ENCODE data around the gene RBM20. TPM values are rescaled to one million over a fixed set of nuclear protein-coding genes. Genes with fewer than 3 reads are reported as not detected.

Gene RBM20
- total and polyA plus RNA-seq, 2 of the 4 experiments (the other 2 are of a cell fraction) = under 0.01 to 0.15 TPM

DNA sequence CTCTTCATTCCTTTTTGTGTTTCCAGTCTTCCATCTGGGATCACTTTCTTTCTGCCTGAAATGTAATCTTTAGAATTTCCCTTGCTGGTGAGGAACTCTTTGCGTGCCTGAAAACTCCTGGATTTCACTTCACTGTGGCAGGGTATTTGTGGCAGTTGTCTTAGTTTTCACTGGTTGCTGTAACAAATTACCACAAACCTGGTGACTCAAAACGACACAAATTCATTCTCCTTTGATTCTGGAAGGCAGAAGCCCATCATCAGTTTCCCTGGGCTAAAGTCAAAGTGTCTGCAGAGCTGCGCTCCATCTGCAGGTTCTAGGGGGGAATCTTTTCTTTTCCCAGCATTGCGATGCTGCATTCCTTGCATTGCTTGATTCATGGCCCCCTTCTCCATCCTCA lies 109.3 kb downstream of the RBM20 start:
- POLR2A ChIA-PET (ENCODE audit: unreplicated experiment) = no interaction called here
- Histone ChIP-seq H2BK5ac (ENCODE audit: low read depth, low read length, poor library complexity, severe bottlenecking) (no peak overlapping the region), H3K23ac (ENCODE audit: low read depth, low read length) (no peak overlapping the region), H3K79me1 (ENCODE audit: low read depth in 1 of 2, low read length in 2 of 2) (no peaks in the 10 kb centered on the region), H3K9me1 (ENCODE audit: insufficient read depth, low read length) (no peaks in the 10 kb centered on the region), H3K4ac (ENCODE audit: low read depth, low read length) (no peak overlapping the region), H3K4me1 (ENCODE audit: control insufficient read depth, insufficient read depth, low read length) (no peaks in the 10 kb centered on the region), H2BK20ac (ENCODE audit: low read depth, low read length) (no peak overlapping the region), H4K5ac (ENCODE audit: low read depth, low read length) (no peak overlapping the region), H3K27me3 (ENCODE audit: control insufficient read depth, insufficient read depth, low read length) (peaks cover 8% of the 10 kb centered on the region), H2AK5ac (ENCODE audit: low read depth, low read length) (no peak overlapping the region), H3K27ac (ENCODE audit: insufficient read depth, low read length) (no peak overlapping the region), H3K9me3 (ENCODE audit: control insufficient read depth, insufficient read depth, low read length) (peaks cover 5% of the 10 kb centered on the region; the same call in 1 of the 2 replicates), H3K4me2 (ENCODE audit: low read depth, low read length) (no peak overlapping the region), H3K14ac (replicated peaks; ENCODE audit: low read depth, low read length) (no peak overlapping the region), H4K20me1 (ENCODE audit: insufficient read depth, low read length) (no peaks in the 10 kb centered on the region), H2AFZ (replicated peaks; ENCODE audit: low read length, poor library complexity) (no peak overlapping the region), H4K91ac (ENCODE audit: insufficient read depth, low read depth, low read length) (no peak overlapping the region), H3K36me3 (ENCODE audit: control insufficient read depth, insufficient read depth, low read length) (no peaks in the 10 kb centered on the region), H2BK15ac (ENCODE audit: low read depth, low read length) (no peak overlapping the region), H3K56ac (ENCODE audit: extremely low read depth, insufficient read depth, low read length) (no peak overlapping the region), H3K18ac (ENCODE audit: low read depth, low read length) (no peak overlapping the region), H2BK120ac (ENCODE audit: low read depth, low read length) (no peak overlapping the region), H3K4me3 (ENCODE audit: insufficient read depth, low read depth, low read length) (no peak overlapping the region), H2AK9ac (replicated peaks; ENCODE audit: low read depth, low read length, poor library complexity) (no peak overlapping the region), H4K8ac (ENCODE audit: low read depth in 2 of 2, low read length in 2 of 2) (no peak overlapping the region), H3K9ac (ENCODE audit: low read depth, low read length) (no peak overlapping the region)
- DNase-seq = no peak
- ATAC-seq (ENCODE audit: low read depth) = no peak
- intact Hi-C loops (cut with micrococcal nuclease) = no loop called here
- 58% methylated on average over 2 of the region's 4 CpGs; no CpG with 5 or more reads in 1 of the 2 experiments for WGBS, 2 experiments (ENCODE audit: extremely low coverage in 2 of 2, insufficient read length in 1 of 2)
- CTCF ChIA-PET = no interaction called here
- TF ChIP-seq MAFK (IDR thresholded peaks at IDR 0.05; ENCODE audit: low read depth, low read length) (no peak), MXI1 (IDR thresholded peaks at IDR 0.05; ENCODE audit: borderline replicate concordance, low read depth, low read length) (no peak), RFX5 (IDR thresholded peaks at IDR 0.05; ENCODE audit: low read depth, low read length) (no peak), BHLHE40 (IDR thresholded peaks at IDR 0.05; ENCODE audit: low read depth, low read length) (no peak), FOS (IDR thresholded peaks at IDR 0.05; ENCODE audit: low read depth, low read length) (no peak), NFE2L2 (IDR thresholded peaks at IDR 0.05; ENCODE audit: low read depth, low read length) (no peak), CEBPB (IDR thresholded peaks at IDR 0.05; ENCODE audit: low read depth, low read length) (no peak), POLR2A (IDR thresholded peaks at IDR 0.05; ENCODE audit: low read depth, low read length) (no peak), MAZ (IDR thresholded peaks at IDR 0.05; ENCODE audit: borderline replicate concordance, low read depth, low read length) (no peak), CHD1 (IDR thresholded peaks at IDR 0.05; ENCODE audit: low read depth, low read length) (no peak), RCOR1 (IDR thresholded peaks at IDR 0.05; ENCODE audit: insufficient replicate concordance, low read length) (no peak), SMC3 (IDR thresholded peaks at IDR 0.05; ENCODE audit: low read depth, low read length) (no peak), RAD21 (IDR thresholded peaks at IDR 0.05; ENCODE audit: low read length) (no peak)
- TF ChIP-seq, protein P1, sequence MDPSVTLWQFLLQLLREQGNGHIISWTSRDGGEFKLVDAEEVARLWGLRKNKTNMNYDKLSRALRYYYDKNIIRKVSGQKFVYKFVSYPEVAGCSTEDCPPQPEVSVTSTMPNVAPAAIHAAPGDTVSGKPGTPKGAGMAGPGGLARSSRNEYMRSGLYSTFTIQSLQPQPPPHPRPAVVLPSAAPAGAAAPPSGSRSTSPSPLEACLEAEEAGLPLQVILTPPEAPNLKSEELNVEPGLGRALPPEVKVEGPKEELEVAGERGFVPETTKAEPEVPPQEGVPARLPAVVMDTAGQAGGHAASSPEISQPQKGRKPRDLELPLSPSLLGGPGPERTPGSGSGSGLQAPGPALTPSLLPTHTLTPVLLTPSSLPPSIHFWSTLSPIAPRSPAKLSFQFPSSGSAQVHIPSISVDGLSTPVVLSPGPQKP (IDR thresholded peaks at IDR 0.05; ENCODE audit: borderline replicate concordance, low read depth, low read length) = no peak
- TF ChIP-seq, protein P2, sequence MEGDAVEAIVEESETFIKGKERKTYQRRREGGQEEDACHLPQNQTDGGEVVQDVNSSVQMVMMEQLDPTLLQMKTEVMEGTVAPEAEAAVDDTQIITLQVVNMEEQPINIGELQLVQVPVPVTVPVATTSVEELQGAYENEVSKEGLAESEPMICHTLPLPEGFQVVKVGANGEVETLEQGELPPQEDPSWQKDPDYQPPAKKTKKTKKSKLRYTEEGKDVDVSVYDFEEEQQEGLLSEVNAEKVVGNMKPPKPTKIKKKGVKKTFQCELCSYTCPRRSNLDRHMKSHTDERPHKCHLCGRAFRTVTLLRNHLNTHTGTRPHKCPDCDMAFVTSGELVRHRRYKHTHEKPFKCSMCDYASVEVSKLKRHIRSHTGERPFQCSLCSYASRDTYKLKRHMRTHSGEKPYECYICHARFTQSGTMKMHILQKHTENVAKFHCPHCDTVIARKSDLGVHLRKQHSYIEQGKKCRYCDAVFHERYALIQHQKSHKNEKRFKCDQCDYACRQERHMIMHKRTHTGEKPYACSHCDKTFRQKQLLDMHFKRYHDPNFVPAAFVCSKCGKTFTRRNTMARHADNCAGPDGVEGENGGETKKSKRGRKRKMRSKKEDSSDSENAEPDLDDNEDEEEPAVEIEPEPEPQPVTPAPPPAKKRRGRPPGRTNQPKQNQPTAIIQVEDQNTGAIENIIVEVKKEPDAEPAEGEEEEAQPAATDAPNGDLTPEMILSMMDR (conservative IDR thresholded peaks at IDR 0.05; ENCODE audit: low read depth, low read length) = no peak
- TF ChIP-seq, protein P3, sequence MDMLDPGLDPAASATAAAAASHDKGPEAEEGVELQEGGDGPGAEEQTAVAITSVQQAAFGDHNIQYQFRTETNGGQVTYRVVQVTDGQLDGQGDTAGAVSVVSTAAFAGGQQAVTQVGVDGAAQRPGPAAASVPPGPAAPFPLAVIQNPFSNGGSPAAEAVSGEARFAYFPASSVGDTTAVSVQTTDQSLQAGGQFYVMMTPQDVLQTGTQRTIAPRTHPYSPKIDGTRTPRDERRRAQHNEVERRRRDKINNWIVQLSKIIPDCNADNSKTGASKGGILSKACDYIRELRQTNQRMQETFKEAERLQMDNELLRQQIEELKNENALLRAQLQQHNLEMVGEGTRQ (IDR thresholded peaks at IDR 0.05; ENCODE audit: low read depth, low read length) = no peak
- dilution Hi-C loops (cut with HindIII; ENCODE audit: low sequenced_read_pairs, unreplicated experiment) = no loop called here
- in situ Hi-C loops (cut with MboI; ENCODE audit: low sequenced_read_pairs) = no loop called here
- BruUV-seq (replicated peaks) = no TSS peak
